ENCODE data around the gene TPD52L1. TPM values are rescaled to one million over a fixed set of nuclear protein-coding genes. Genes with fewer than 3 reads are reported as not detected.

The TPD52L1 gene
- total RNA-seq, 1 experiment from 2014 or later, result 12.4 TPM

GRCh38 chr6:125258651-125259353, 105.2 kb downstream of the TPD52L1 start:
- DNase-seq (ENCODE audit: low spot score) (no peak), ATAC-seq (no peak)
- no peak overlapping the region for H3K27ac Mint-ChIP-seq
- H3K27me3 Mint-ChIP-seq (ENCODE audit: low read depth), result no peaks in the 10 kb centered on the region
- CTCF ChIA-PET, result no interaction called here
- no peak for TF ChIP-seq TEAD4 (CRISPR knock-in tag; IDR thresholded peaks at IDR 0.05)
- TF ChIP-seq ZNF425 (CRISPR knock-in tag; conservative IDR thresholded peaks at IDR 0.05), result no peak
- TF ChIP-seq CREB1 (CRISPR knock-in tag; IDR thresholded peaks at IDR 0.05), result no peak
- no peak for TF ChIP-seq SMAD3 (CRISPR knock-in tag; IDR thresholded peaks at IDR 0.05; ENCODE audit: borderline replicate concordance)
- TF ChIP-seq MLX (CRISPR knock-in tag; IDR thresholded peaks at IDR 0.05), result no peak
- no peak for TF ChIP-seq KAT7 (CRISPR knock-in tag; IDR thresholded peaks at IDR 0.05; ENCODE audit: borderline replicate concordance)
- TF ChIP-seq USF2 (CRISPR knock-in tag; IDR thresholded peaks at IDR 0.05), result no peak
- no peak for TF ChIP-seq E2F5 (CRISPR knock-in tag; IDR thresholded peaks at IDR 0.05)
- TF ChIP-seq GABPB1 (CRISPR knock-in tag; IDR thresholded peaks at IDR 0.05), result no peak
- no peak for TF ChIP-seq GTF2I (CRISPR knock-in tag; conservative IDR thresholded peaks at IDR 0.05)
- no peak for TF ChIP-seq JUN (CRISPR knock-in tag; IDR thresholded peaks at IDR 0.05)
- no peak for TF ChIP-seq OVOL2 (CRISPR knock-in tag; IDR thresholded peaks at IDR 0.05; ENCODE audit: borderline replicate concordance)
- TF ChIP-seq NFYB (CRISPR knock-in tag; conservative IDR thresholded peaks at IDR 0.05; ENCODE audit: low read depth), result no peak
- peaks cover 15% of the 10 kb centered on the region for H3K4me1 Mint-ChIP-seq
- H3K9me3 Mint-ChIP-seq, result no peaks in the 10 kb centered on the region
- POLR2A ChIA-PET, result no interaction called here
- no peak overlapping the region for H3K4me3 Mint-ChIP-seq
- no peaks in the 10 kb centered on the region for H3K36me3 Mint-ChIP-seq

- ATAC-seq (no peak), DNase-seq (ENCODE audit: low spot score) (no peak)
- Mint-ChIP-seq H3K4me3 (no peak overlapping the region), H3K36me3 (no peaks in the 10 kb centered on the region), H3K27me3 (ENCODE audit: low read depth) (no peaks in the 10 kb centered on the region), H3K27ac (no peak overlapping the region), H3K9me3 (no peaks in the 10 kb centered on the region), H3K4me1 (peaks cover 15% of the 10 kb centered on the region)
- CTCF ChIA-PET, result no interaction called here
- POLR2A ChIA-PET, result no interaction called here
- TF ChIP-seq FOXK1 (CRISPR knock-in tag; IDR thresholded peaks at IDR 0.05) (no peak), ESRRA (CRISPR knock-in tag; IDR thresholded peaks at IDR 0.05; ENCODE audit: borderline replicate concordance) (no peak), NFYB (CRISPR knock-in tag; conservative IDR thresholded peaks at IDR 0.05; ENCODE audit: low read depth) (no peak), SMAD3 (CRISPR knock-in tag; IDR thresholded peaks at IDR 0.05; ENCODE audit: borderline replicate concordance) (no peak), EMX1 (CRISPR knock-in tag; IDR thresholded peaks at IDR 0.05) (no peak), CREB1 (CRISPR knock-in tag; IDR thresholded peaks at IDR 0.05) (no peak), TP53 (CRISPR knock-in tag; IDR thresholded peaks at IDR 0.05) (no peak), PREB (CRISPR knock-in tag; IDR thresholded peaks at IDR 0.05; ENCODE audit: borderline replicate concordance) (no peak), E2F5 (CRISPR knock-in tag; IDR thresholded peaks at IDR 0.05) (no peak), JUN (CRISPR knock-in tag; IDR thresholded peaks at IDR 0.05) (no peak), PRDM15 (CRISPR knock-in tag; IDR thresholded peaks at IDR 0.05) (no peak), ZNF232 (CRISPR knock-in tag; IDR thresholded peaks at IDR 0.05) (no peak)
Observed at GRCh38 chr6:125259354-125259736, 105.8 kb downstream of the TPD52L1 start.

All from WTC11 (cell line).